Anterior cingulate cortex (tissue), 58 donors: Measurements from ENCODE around the gene RANBP3.

Experiments
- DNase-seq, 58 donors: peaks; one replicate each; lab custom pipeline; 2025; lab: John Stamatoyannopoulos, UW

RANBP3 gene

GRCh38 chr19:5954293-5954692 lies 23.6 kb downstream of the RANBP3 start:
- no peak for DNase-seq

GRCh38 chr19:5953680-5954213 lies 24.2 kb downstream of the RANBP3 start:
- peak in 12 of 58 donors; percentile 4 to 49 (median 20) for DNase-seq

- no peak for DNase-seq
Measured at GRCh38 chr19:5953030-5953589, 24.8 kb downstream of the RANBP3 start.

GRCh38 chr19:5952193-5953029 lies 25.5 kb downstream of the RANBP3 start:
- DNase-seq = no peak

- peak in 15 of 58 donors; percentile 14 to 47 (median 27) for DNase-seq
Measured at GRCh38 chr19:5951338-5951861, 26.5 kb downstream of the RANBP3 start.

- no peak for DNase-seq
Measured at GRCh38 chr19:5950741-5951140, 27.2 kb downstream of the RANBP3 start.

GRCh38 chr19:5949792-5950305 lies 28.1 kb downstream of the RANBP3 start:
- peak in 1 of 58 donors; percentile 14 for DNase-seq

- peak in 7 of 58 donors; percentile 6 to 29 (median 19) for DNase-seq
Measured at GRCh38 chr19:5948752-5949564, 29.0 kb downstream of the RANBP3 start.

- DNase-seq = peak in 53 of 58 donors; percentile 6 to 90 (median 66)
Measured at GRCh38 chr19:5947435-5947834, 30.5 kb downstream of the RANBP3 start.

GRCh38 chr19:5943623-5944022 lies 34.3 kb downstream of the RANBP3 start:
- no peak for DNase-seq

- DNase-seq = no peak
Measured at GRCh38 chr19:5943045-5943444, 34.9 kb downstream of the RANBP3 start.

GRCh38 chr19:5941673-5942072 lies 36.3 kb downstream of the RANBP3 start:
- no peak for DNase-seq

- no peak for DNase-seq
Measured at GRCh38 chr19:5940260-5941208, 37.4 kb downstream of the RANBP3 start.

- DNase-seq = no peak
Measured at GRCh38 chr19:5937550-5937949, 40.4 kb downstream of the RANBP3 start.

- no peak for DNase-seq
Measured at GRCh38 chr19:5936292-5936592, 41.7 kb downstream of the RANBP3 start.

- peak in 1 of 58 donors; percentile 56 for DNase-seq
Measured at GRCh38 chr19:5935473-5936291, 42.3 kb downstream of the RANBP3 start.

GRCh38 chr19:5934774-5935472 lies 43.0 kb downstream of the RANBP3 start:
- DNase-seq = peak in 3 of 58 donors; percentile 12 to 27 (median 15)

GRCh38 chr19:5934069-5934401 lies 43.9 kb downstream of the RANBP3 start:
- no peak for DNase-seq
